ENCODE results near the gene EIF1. TPM values are rescaled to one million over a fixed set of nuclear protein-coding genes. Genes with fewer than 3 reads are reported as not detected.

EIF1 gene
- total RNA-seq, 1 donor from 2014 or later: 990 TPM

- Mint-ChIP-seq H3K27ac (ENCODE audit: unreplicated experiment) (no peak overlapping the region), H3K4me1 (ENCODE audit: low read depth) (peaks cover 6% of the 10 kb centered on the region)
These were observed 49.0 kb downstream of the EIF1 start for GRCh38 chr17:41737680-41738023.

GRCh38 chr17:41738077-41738800, 49.6 kb downstream of the EIF1 start:
- no peak for DNase-seq (ENCODE audit: low spot score)
- Mint-ChIP-seq H3K36me3 (ENCODE audit: low read depth) (no peaks in the 10 kb centered on the region), H3K27ac (ENCODE audit: unreplicated experiment) (no peak overlapping the region), H3K27me3 (ENCODE audit: low read depth) (peaks cover 27% of the 10 kb centered on the region), H3K4me1 (ENCODE audit: low read depth) (peaks cover 6% of the 10 kb centered on the region), H3K9me3 (ENCODE audit: low read depth) (no peaks in the 10 kb centered on the region), H3K4me3 (ENCODE audit: unreplicated experiment) (no peak overlapping the region)
- TF ChIP-seq CTCF (IDR thresholded peaks at IDR 0.05): peak; percentile 99

More at GRCh38 chr17:41737680-41738023, 49.0 kb downstream of the EIF1 start:
- DNase-seq (ENCODE audit: low spot score): no peak
- Mint-ChIP-seq H3K27me3 (ENCODE audit: low read depth) (peaks cover 28% of the 10 kb centered on the region), H3K4me3 (ENCODE audit: unreplicated experiment) (no peak overlapping the region), H3K36me3 (ENCODE audit: low read depth) (peaks cover under 1% of the 10 kb centered on the region), H3K9me3 (ENCODE audit: low read depth) (no peaks in the 10 kb centered on the region)
- no peak for TF ChIP-seq CTCF (IDR thresholded peaks at IDR 0.05)

GRCh38 chr17:41738801-41739112, 50.1 kb downstream of the EIF1 start:
- Mint-ChIP-seq H3K27me3 (ENCODE audit: low read depth) (peaks cover 25% of the 10 kb centered on the region), H3K36me3 (ENCODE audit: low read depth) (no peaks in the 10 kb centered on the region), H3K4me1 (ENCODE audit: low read depth) (peaks cover 3% of the 10 kb centered on the region), H3K9me3 (ENCODE audit: low read depth) (no peaks in the 10 kb centered on the region), H3K4me3 (ENCODE audit: unreplicated experiment) (no peak overlapping the region), H3K27ac (ENCODE audit: unreplicated experiment) (no peak overlapping the region)
- TF ChIP-seq CTCF (IDR thresholded peaks at IDR 0.05): no peak
- no peak for DNase-seq (ENCODE audit: low spot score)

- TF ChIP-seq CTCF (IDR thresholded peaks at IDR 0.05): no peak
- H3K9me3 Mint-ChIP-seq (ENCODE audit: low read depth): no peaks in the 10 kb centered on the region
- peaks cover 23% of the 10 kb centered on the region for H3K27me3 Mint-ChIP-seq (ENCODE audit: low read depth)
- H3K4me1 Mint-ChIP-seq (ENCODE audit: low read depth): peaks cover 3% of the 10 kb centered on the region
- no peaks in the 10 kb centered on the region for H3K36me3 Mint-ChIP-seq (ENCODE audit: low read depth)
- H3K4me3 Mint-ChIP-seq (ENCODE audit: unreplicated experiment): no peak overlapping the region
- no peak overlapping the region for H3K27ac Mint-ChIP-seq (ENCODE audit: unreplicated experiment)
- DNase-seq (ENCODE audit: low spot score): no peak
These were observed 51.1 kb downstream of the EIF1 start for GRCh38 chr17:41739661-41740352.

GRCh38 chr17:41740506-41740905, 51.8 kb downstream of the EIF1 start:
- Mint-ChIP-seq H3K36me3 (ENCODE audit: low read depth) (no peaks in the 10 kb centered on the region), H3K4me1 (ENCODE audit: low read depth) (no peaks in the 10 kb centered on the region), H3K4me3 (ENCODE audit: unreplicated experiment) (no peak overlapping the region), H3K27me3 (ENCODE audit: low read depth) (peaks cover 19% of the 10 kb centered on the region), H3K9me3 (ENCODE audit: low read depth) (no peaks in the 10 kb centered on the region), H3K27ac (ENCODE audit: unreplicated experiment) (no peak overlapping the region)
- DNase-seq (ENCODE audit: low spot score): no peak
- TF ChIP-seq CTCF (IDR thresholded peaks at IDR 0.05): no peak
